OCI-LY3 (cell line): ENCODE data around the gene ZDHHC13.

ENCODE experiments used
- CTCF ChIP-seq: fragments of 200-600, 300-600 bp; sonication (generic); IDR thresholded peaks from 2 replicates; pipeline ENCODE4 v1.5.1; 2014; ENCODE audit warnings: antibody characterized with exemption, low read length, low read depth
- EZH2phosphoT487 ChIP-seq: fragments of 200-600 bp; shearing (Covaris generic); IDR thresholded peaks from 2 replicates; pipeline ENCODE4 v1.6.1; 2018; ENCODE audit warnings: antibody characterized with exemption, mixed run types, low read depth

GRCh38 chr11:19225123-19225522 is 108.2 kb downstream of the ZDHHC13 start:
- TF ChIP-seq CTCF (no peak), EZH2phosphoT487 (no peak)
